SKM-1 (cell line): ENCODE data around the gene IL12RB2.
"Not testable (repeated sequence)": the region's sequence is repeated elsewhere in the genome, so short reads cannot be mapped to it uniquely, and the experiment has no call there.

Experiments used
- DNase-seq: peaks from one replicate; lab custom pipeline; 2025; ENCODE audit not compliant: unreplicated experiment; lab: John Stamatoyannopoulos, UW

The IL12RB2 gene

DNA sequence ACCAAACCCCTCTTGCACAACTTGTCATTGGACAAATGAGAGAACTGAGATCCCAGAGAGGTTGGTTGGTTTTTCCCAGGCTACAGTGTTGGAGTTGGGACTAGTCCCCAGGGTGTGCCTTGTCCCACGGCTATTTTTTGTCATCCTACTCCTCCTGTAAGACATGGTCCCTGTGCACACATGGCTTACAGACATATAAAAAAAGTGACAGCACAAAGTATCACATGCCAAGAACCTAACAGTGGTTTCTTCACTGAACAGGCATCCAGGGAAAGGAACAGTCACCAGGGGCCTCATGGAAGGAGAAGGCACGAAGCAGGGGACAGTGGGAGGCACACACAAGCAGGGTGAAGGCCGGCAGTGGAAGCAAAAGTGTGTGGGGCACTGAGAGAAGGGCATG is 86.1 kb downstream of the IL12RB2 start:
- DNase-seq: no peak

DNA sequence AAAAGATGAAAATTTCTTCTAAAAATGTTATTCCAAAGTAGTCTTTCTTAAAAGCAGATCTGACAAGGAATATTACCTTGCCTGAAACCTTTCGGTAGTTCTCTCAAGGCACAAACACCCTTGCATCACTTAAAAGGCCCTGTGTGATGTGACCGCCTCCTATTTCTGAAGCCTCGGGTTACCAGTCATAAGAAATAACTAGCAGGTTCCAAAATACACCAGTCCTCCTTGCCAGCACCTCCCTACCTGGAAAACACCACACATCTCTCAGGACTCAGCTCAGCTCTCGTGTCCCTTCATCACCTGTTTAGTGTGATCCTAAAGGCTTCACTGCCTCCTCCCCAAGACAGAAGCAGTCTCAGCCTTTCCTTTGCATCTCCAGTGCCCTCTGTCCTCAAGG is 86.9 kb downstream of the IL12RB2 start:
- no peak for DNase-seq

DNA sequence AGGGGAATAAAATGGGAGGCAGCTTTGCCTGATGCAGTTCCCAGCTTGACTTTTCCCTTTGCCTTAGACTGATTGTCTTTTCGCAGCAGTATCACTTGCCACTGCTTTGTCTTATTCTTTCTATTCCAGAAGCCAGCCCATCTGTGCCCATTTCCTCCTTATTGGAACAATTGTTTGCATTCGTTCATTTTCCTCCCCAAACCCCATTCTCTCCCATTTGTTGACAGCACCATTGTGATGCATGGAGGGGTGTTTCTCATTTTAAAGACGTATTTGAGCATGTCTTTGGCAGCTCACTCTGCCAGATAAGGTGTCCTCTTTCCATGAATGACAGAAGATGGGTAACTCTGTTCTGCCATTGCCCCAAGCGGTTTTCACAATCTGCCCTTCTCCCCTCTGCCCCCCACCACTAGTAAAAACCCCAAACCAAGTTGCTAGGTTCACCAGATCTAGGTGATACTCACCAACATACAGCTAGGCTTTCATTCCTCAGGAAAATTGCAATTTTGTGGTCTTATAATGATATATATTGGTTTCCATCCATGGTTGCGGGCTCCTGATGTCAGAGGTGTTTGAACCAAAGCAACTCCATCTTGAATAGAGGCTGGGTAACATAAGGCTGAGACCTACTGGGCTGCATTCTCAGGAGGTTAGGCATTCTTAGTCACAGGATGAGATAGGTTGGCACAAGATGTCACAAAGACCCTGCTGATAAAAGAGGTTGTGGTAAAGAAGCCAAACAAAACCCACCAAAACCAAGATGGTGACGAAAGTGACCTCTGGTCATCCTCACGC is 91.7 kb downstream of the IL12RB2 start:
- DNase-seq: no peak

DNA sequence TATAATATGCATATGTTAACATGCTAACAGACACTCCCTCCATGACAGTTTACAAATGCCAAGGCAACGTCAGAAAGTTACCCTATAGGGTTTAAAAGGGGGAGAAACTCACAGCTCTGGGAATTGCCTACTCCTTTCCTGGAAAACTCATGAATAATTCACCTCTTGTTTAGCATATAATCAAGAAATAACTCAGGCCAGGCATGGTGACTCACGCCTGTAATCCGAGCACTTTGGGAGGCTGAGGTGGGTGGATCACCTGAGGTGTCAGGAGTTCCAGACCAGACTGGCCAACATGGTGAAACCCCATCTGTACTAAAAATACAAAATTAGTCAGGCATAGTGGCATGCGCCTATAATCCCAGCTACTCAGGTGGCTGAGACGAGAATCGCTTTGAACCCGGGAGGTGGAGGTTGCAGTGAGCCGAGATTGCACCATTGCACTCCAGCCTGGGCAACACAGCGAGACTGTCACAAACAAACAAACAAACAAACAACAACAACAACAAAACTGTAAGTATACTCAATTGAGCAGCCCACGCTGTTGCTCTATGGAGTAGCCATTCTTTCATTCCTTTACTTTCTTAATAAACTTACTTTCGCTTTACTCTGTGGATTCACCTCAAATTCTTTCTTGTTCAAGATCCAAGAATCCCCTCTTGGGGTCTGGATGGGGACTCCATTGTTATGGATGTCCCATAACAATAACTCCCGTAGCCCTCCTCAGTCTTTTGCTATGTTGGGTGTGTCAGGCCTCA is 92.5 kb downstream of the IL12RB2 start:
- DNase-seq: not testable (repeated sequence)

DNA sequence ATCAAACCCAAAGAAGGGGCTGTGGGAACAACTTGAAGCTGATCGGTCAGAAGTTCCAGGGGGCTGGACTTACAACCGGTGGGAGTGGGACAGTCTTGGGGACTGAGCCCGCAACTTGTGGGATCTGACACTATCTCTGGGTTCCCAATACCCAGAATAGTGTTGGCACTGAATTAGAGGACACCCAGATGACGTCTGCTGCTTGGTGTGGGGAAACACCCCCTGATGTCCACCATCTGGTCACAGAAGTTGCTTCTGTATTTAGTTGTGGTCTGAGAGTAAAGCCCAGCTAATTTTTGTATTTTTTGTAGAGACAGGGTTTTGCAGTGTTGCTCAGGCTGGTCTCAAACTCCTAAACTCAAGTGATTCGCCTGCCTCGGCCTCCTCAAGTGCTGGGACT is 93.8 kb downstream of the IL12RB2 start:
- DNase-seq: no peak

DNA sequence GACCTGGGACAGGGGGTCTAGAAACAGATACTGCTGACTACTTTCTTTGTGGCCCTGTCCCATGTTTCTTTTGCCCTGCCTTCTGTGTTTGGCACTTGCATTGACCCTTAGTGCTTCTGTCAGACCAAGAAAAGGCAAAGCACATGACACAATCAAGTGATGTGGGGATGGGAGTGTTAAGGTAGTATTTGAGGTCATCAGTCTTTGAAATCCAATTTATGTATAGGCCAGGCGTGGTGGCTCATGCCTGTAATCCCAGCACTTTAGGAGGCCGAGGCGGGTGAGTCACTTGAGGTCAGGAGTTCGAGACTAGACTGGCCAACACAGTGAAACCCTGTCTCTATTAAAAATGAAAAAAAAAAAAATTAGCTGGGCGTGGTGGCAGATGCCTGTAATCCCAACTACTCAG is 96.5 kb downstream of the IL12RB2 start:
- no peak for DNase-seq

DNA sequence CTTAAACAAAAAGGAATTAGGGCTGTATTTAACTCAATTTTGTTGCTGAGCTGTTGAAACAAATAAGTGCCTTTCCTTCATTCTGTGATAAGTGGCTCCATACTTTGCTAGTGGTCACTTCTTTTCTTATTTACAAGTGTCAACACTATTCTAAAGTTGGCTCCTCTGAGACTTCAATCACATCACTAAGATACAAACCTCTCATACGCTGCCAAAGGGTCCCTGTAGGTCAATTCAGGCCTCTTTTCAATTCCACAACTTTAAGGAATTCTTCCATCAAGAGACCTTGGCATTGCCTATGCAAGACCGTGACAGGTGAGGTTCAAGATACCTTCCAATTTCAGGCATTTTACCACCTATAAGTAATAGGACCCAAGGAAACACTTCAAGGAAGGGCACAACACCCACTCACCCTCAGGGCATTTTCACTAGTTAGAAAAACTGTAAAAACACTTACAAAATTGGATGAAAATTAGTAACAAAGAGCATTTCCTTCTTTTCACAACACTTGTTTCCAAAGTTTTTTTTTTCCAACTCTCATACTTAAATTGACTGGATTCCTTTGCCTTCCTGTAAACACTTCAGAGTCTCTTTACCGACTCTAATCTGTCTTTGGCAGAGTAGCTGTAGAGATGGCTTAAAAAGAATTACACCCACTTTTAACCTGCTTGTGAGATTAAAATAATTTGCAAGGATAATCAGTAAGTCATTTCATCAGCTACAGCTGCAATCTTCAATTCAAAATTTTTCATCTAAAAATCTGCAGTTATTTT is 98.0 kb downstream of the IL12RB2 start:
- DNase-seq: no peak

DNA sequence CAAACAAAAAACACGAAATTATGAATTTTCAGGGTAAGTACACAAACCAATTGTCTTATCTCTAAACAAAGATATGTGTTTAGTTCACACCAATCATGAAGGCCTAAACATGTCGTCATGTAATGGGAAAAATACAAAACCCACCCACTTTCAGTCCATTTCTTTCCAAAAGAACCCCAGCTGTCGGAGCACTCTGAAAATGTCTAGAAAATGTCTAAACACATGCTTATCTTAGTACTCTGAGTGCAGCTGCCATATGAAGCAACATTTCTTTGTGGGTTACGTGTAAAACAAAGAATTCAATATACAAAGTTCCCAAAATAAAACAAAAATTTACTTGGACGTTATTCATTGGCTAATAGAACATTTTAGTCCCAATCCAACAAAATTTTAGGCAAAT is 99.8 kb downstream of the IL12RB2 start:
- DNase-seq: no peak

DNA sequence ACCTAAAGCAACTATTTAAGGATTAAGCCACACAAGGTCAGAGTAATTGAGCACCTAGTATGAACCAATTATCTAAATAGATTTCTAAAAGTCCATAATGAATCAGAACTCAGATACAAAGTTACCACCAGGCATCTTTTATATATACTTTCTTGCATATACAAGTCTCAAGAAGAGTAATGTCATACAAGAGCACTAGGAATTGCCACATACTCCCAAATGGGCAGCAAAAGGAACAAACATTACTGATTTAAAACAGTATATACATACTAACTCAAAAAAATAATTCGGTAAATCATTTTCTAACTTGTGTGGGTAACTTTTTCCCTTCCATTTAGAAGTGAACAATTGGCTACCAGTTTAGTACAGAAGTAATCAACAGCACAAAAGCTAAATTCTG is 100.5 kb downstream of the IL12RB2 start:
- no peak for DNase-seq

DNA sequence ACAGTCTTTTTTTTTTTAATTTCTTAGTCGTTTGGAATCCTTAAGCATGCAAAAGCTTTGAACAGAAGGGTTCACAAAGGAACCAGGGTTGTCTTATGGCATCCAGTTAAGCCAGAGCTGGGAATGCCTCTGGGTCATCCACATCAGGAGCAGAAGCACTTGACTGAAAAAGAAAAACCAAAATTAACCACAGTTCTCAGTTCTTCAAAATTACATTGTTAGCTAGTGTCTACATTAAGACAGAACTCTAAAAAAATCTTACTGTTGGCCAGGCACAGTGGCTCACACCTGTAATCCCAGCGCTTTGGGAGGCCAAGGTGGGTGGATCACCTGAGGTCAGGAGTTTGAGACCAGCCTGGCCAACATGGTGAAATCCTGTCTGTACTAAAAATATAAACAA is 105.4 kb downstream of the IL12RB2 start:
- DNase-seq: not testable (repeated sequence)

DNA sequence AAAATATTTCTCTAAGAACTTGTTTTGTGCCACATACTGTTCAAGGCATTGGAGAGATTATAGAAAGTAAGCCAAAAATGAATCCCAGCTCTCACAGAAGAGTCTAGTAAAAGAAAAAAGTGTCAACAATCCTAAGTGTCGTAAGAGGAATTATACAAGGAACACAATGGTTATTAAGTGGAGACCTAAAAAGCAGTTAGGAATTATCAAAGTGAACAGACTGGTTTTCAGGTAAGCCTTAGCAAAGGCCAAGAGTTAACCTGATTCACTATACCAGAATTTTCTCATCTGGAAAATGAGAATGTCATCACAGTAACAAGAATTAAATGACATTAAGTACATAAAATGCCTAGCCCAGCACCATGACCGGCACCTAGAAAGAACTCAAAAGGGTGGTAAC is 106.9 kb downstream of the IL12RB2 start:
- DNase-seq: no peak

DNA sequence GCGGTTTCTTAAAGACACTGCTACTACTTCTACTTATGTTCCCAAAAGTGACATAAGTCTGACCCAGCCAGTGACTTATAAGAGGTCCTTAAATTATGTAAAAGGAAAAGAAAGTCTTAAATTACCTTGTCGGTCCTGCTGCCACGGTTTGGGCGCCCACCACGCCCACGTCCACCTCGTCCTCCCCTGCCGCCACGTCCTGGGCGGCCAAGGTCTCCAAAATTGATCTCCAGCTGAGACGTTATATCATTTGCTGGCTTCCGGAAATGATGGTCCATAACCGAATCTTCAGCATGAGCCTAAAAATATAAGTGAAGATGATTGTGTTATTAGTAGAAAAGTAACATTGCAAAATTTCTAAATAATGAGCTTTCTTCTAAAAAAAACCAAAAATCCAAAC is 107.4 kb downstream of the IL12RB2 start:
- DNase-seq: no peak

DNA sequence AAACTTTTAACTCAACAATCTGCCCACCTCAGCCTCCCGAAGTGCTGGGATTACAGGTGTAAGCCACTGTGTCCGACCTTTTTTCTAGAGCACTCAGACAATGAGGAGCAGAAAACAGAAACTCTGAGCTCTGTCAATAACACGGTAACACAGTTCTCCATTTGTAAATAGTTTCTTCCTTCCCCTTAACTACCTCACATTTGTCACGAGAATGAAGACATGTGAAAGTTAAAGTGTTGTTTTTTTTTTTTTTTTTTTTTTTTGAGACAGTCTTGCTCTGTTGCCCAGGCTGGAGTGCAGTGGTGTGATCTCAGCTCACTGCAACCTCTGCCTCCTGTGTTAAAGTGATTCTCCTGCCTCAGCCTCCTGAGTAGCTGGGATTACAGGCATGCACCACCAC is 110.1 kb downstream of the IL12RB2 start:
- DNase-seq: not testable (repeated sequence)

DNA sequence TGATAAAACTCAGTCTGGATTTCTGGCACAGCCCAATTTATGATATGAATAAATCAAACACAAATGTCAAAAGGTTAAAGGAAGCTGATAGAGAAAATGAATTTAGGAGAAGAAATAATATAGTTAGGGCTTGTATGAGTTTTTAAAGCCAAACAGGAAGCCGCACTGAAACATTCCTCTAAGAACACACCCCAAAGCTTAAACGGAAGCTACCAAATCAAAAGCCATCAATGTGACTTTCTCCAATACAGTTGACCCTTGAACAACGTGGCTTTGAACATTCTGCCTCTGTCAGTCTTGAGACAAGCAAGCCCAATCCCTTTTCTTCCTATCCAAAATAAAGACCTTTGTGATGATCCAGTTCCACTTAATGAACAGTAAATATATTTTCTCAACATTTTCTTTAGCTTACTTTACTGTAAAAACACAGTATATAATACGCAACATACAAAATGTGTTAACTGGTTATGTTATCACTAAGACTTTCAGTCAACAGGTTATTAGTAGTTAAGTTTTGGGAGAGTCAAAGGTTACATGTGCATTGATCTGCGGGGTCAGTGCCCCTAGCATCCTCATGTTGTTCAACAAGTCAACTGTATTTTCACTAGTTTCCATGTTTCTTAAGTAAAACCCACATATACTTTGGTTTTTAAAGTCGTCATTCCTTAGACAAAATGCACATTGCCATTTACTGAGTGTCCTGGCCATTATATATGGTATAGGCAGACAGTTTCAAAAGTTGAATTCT is 111.3 kb downstream of the IL12RB2 start:
- DNase-seq: no peak

DNA sequence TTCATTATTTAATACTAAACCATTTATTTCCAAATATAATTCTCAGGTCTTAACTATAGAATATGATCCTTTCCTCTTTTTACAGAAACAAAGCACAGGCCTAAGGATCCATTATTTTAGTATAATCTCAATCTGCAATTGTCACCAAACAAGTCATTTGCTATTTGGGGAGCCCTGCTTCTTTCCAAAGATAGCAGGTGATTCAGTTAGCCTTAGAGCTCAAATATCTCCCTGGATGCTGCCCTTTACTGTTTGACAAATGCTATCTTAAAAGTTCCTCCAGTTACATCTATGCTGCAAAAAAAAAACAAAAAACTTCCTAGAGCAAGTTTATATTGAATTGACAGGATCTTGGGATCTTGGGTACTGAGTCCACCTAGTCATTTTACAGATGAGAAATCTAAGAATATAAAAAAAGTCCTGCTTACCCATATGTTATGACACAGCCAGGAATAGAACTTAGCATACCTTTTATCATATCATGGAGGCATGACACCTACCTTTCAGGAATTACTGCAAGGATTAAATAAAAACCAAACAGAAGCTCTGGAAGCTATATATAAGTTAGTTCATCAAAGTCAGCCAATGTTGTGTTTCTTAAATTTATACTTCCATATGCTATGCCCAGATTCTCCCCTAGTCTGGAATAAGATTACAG is 113.3 kb downstream of the IL12RB2 start:
- DNase-seq: no peak

DNA sequence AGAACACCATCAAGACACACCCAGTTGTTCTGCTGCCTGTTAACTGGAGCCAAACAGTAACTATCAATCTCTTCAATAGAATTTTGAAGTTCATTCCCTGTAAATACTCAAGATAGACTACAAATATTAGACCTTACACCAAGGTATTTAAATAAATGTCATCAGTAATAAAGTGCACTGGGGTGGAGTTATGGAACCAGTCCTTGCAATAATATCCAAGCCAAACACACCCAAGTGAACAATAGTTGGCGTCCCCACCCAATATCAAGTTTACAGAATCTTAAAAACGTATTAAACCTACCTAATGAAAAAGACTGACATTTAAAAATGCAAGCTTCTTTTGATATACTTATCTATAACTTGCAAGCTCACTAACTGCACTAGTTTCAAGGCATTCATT is 119.8 kb downstream of the IL12RB2 start:
- no peak for DNase-seq

DNA sequence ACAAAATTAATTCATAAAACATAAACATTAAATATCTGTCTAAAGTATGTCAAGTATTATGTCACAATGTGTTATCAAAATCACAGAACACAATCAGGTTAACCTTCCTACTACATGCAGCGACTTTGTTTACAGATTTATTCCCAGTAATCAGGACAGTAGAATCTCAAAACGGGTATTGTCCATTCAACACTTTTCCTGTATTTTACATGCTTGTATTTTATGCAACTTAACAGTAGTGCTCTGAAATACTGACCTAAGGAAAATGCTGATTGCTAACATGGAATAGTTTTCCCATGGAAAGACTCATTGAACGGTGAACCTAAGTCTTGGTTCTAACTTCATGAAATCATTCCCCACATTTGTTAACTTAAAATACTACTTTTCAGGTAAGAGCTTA is 120.3 kb downstream of the IL12RB2 start:
- DNase-seq: no peak

DNA sequence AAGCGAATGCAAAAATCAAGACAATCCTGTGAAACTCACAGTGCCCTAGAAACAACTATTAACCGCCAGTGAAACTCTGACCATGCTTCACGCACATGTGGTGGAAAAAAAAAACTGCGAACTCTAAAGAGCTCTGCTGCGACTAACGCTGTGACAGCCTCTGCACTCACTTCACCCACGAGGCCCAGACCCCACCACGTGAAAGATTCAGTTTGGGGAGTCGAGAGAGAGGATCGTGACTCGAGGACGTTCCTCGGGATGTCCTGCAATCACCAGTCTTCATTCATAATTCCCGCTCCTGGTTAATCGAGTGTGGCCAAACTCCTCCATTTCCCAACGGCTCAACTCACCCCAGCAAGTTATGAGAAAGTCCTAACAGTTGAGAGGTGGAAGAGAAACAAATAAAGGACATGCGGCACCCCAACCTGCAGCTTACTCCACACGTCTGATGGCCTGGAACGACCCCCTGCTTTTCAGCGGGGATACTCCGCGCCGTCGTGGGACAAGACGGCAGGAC is 121.4 kb downstream of the IL12RB2 start:
- no peak for DNase-seq

DNA sequence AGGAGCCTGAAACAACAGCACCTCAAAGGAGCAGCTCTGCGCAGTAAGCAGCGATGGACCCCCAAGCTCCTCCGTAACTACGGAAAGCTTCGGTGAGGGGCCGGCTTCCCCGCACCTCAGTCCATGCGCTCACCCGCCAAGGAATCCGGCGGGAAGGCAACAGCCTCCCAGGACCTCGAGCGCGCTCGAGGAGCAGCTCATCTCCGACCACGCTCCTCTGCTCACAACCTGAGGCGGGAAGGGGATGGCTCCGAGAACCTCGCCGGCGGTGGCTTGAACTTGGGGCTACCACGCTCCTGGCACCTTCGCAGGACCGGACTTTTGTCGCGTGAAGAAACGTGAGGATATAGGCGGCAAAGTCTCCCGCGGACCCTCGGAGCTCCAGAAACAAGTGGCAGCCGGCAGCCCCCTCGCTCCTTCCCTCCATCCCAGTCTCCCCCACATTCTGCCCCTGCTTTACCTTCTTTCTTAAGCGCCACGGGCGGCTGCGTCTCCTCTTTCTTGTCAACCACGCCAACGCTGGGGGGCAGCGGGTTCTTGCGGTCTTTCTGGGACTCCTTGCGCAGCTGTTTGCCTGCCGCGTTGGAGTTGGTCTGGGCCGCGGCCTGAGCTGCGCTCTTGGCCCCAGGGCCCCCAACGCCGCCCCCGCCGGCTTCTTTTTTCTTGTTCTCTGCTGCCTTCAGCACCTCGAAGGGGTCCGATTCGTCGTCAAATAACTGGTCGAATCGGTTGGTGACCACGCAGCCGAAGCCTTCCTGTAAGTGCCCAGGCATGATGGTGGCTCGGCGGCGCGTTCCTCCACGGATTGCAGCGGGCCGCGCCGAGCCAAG is 122.1 kb downstream of the IL12RB2 start:
- no peak for DNase-seq
